HG03108 (cell line): ENCODE data around the gene MAPK11.

Source experiments
- ATAC-seq: cut with Tn5 transposase; IDR thresholded peaks from one replicate; pipeline ENCODE4 v1.9.1; 2021; ENCODE audit warnings: moderate library complexity; ENCODE audit not compliant: unreplicated experiment

Gene MAPK11

GRCh38 chr22:50227579-50228215 is 42.5 kb downstream of the MAPK11 start:
- ATAC-seq: no peak

GRCh38 chr22:50226875-50227165 is 43.4 kb downstream of the MAPK11 start:
- no peak for ATAC-seq

GRCh38 chr22:50226063-50226874 is 43.9 kb downstream of the MAPK11 start:
- no peak for ATAC-seq

- no peak for ATAC-seq
Measured at GRCh38 chr22:50225200-50225969, 44.8 kb downstream of the MAPK11 start.

GRCh38 chr22:50224071-50224470 is 46.1 kb downstream of the MAPK11 start:
- ATAC-seq: no peak

GRCh38 chr22:50222508-50222907 is 47.7 kb downstream of the MAPK11 start:
- ATAC-seq: no peak

- ATAC-seq: no peak
Measured at GRCh38 chr22:50221410-50222300, 48.5 kb downstream of the MAPK11 start.

- no peak for ATAC-seq
Measured at GRCh38 chr22:50220603-50221409, 49.4 kb downstream of the MAPK11 start.

- no peak for ATAC-seq
Measured at GRCh38 chr22:50219800-50220602, 50.2 kb downstream of the MAPK11 start.

GRCh38 chr22:50218996-50219727 is 51.0 kb downstream of the MAPK11 start:
- no peak for ATAC-seq

GRCh38 chr22:50218153-50218995 is 51.8 kb downstream of the MAPK11 start:
- ATAC-seq: no peak

GRCh38 chr22:50217543-50218152 is 52.5 kb downstream of the MAPK11 start:
- ATAC-seq: no peak

GRCh38 chr22:50216684-50217520 is 53.3 kb downstream of the MAPK11 start:
- no peak for ATAC-seq

- ATAC-seq: no peak
Measured at GRCh38 chr22:50216055-50216683, 54.0 kb downstream of the MAPK11 start.

GRCh38 chr22:50215297-50216054 is 54.7 kb downstream of the MAPK11 start:
- no peak for ATAC-seq
